Measurements from ENCODE around the gene ZNF485.

DNA sequence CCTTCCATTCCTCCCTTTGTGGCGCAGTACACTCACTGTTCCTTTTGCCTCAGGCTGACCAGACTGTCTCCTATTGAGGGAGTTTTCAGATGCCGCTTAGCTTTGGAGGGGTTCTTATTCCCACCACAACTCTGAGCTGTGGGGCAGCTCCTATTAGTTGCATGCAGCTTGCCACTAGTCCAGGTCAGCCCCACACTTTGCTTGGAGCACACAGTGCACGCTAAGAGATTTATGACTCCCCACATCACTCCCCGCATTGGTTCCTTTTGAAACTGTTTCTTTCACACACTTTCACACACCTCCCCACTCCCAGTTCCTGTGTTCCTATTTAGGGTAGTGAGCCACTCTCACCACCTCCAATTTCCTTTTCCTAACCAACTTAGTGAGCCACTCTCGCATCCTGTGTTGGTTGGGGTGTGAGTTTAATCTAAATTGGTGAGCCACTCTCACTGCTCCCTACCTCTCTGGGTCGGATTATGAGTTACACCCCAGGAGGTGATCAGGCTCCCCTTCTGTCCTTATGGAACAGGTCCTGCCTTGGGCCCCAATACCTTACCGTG is 10.4 kb upstream of the ZNF485 start:
- no peak for TF ChIP-seq TAF1 (IDR thresholded peaks at IDR 0.05; ENCODE audit: low read depth, low read length)
- TF ChIP-seq, protein P1, sequence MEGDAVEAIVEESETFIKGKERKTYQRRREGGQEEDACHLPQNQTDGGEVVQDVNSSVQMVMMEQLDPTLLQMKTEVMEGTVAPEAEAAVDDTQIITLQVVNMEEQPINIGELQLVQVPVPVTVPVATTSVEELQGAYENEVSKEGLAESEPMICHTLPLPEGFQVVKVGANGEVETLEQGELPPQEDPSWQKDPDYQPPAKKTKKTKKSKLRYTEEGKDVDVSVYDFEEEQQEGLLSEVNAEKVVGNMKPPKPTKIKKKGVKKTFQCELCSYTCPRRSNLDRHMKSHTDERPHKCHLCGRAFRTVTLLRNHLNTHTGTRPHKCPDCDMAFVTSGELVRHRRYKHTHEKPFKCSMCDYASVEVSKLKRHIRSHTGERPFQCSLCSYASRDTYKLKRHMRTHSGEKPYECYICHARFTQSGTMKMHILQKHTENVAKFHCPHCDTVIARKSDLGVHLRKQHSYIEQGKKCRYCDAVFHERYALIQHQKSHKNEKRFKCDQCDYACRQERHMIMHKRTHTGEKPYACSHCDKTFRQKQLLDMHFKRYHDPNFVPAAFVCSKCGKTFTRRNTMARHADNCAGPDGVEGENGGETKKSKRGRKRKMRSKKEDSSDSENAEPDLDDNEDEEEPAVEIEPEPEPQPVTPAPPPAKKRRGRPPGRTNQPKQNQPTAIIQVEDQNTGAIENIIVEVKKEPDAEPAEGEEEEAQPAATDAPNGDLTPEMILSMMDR (IDR thresholded peaks at IDR 0.05; ENCODE audit: control extremely low read depth in 1 of 3, insufficient read depth in 1 of 3, low read depth in 1 of 3, low read length in 3 of 3) = no peak
- TF ChIP-seq, protein P2, sequence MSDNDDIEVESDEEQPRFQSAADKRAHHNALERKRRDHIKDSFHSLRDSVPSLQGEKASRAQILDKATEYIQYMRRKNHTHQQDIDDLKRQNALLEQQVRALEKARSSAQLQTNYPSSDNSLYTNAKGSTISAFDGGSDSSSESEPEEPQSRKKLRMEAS (IDR thresholded peaks at IDR 0.05) = no peak
- no peak for TF ChIP-seq BRCA1 (IDR thresholded peaks at IDR 0.05; ENCODE audit: low read depth, low read length)
- TF ChIP-seq ASH2L (IDR thresholded peaks at IDR 0.05; ENCODE audit: low read length) = no peak
- TF ChIP-seq NRF1 (IDR thresholded peaks at IDR 0.05; ENCODE audit: low read depth, low read length) = no peak
- TF ChIP-seq TCF12 (IDR thresholded peaks at IDR 0.05; ENCODE audit: low read depth, low read length) = no peak
- no peak for TF ChIP-seq BACH1 (IDR thresholded peaks at IDR 0.05; ENCODE audit: low read length)
- no peak for TF ChIP-seq SP1 (IDR thresholded peaks at IDR 0.05; ENCODE audit: low read depth, low read length)

Measured in H1 (cell line).